GM21390 (cell line): ENCODE data around the gene LRCH4.
"Not testable (repeated sequence)": the region's sequence is repeated elsewhere in the genome, so short reads cannot be mapped to it uniquely, and the experiment has no call there.

Experiments used
- ATAC-seq: cut with Tn5 transposase; IDR thresholded peaks from one replicate; pipeline ENCODE4 v1.9.1; 2021; ENCODE audit not compliant: unreplicated experiment

The LRCH4 gene

DNA sequence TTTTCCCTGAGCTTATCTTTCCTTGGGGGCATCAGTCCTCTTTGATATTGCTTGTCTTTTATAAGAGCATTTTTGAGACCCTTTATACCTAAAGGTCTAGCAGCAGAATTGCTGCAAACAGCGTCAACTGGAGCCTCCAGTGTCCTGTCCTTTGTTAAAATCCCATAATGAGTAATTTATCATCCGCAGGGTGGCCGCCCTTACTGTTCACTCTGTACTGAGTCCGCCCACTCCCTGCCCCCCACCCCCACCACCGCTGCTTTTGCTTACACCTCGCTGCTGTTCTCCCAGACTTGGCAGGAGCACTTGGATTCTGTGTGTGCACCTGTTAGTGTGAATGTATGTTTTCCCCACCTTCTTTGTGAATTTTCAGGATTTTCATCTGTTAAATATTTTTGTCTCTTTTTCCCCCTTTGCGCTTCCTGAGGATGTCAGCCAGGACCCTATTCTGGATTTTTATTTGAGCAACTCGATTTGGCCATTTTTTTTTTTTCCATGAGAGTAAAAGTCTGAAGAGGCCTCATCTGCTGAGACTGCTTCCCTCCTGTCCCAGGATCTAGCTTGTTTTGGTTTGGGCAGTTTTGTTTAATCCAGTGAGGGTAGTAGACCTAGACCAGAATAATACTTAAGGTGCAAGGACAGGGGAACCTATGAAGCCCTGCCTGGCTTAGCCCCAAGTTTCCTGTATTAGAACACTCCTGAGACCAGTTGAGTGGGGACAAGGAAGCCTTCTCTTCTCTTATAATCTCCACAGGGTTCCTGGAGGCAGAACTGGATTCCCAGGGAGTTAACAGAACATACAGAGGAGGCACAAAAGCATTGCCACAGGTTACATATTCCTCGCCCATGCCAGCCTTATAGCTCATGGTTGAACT lies 38.8 kb downstream of the LRCH4 start:
- ATAC-seq = no peak

DNA sequence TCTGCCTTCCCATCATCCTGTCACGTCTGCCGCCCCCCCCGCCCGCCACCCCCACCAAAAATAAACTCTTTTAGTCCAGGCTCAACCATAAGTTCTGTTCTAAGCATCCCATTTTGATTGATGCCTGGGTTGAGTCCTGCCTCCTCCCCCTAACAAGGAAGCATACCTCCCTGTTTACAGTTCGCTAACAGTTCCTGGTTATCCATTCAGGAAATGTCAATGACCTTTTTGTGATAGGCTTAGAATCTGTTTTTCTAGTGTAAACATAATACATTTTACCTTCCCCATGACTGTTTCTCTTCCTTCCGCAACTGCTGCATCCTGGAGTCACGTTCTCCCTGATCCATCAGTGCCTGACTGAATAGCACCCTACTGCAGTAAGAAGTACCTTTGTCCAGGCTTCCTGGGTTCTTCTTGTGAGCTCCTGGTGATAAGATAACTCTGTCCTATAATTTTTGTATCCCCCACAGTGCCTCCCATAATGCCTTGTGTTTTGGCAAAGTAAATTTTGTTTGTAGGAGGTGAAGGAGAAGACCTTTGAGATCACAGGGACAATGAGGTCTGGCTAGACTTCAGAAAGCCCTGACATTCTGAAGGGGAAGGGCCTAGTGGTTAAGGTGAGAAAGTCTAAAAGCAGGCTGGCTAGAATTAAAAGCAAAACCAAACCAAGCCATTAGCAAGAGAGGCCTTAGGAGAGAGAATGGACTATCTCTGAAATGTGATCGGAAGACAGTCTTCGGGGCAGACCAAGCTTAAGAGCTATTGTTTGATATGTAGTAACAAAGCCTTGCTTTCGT lies 39.6 kb downstream of the LRCH4 start:
- ATAC-seq = peak; percentile 42

DNA sequence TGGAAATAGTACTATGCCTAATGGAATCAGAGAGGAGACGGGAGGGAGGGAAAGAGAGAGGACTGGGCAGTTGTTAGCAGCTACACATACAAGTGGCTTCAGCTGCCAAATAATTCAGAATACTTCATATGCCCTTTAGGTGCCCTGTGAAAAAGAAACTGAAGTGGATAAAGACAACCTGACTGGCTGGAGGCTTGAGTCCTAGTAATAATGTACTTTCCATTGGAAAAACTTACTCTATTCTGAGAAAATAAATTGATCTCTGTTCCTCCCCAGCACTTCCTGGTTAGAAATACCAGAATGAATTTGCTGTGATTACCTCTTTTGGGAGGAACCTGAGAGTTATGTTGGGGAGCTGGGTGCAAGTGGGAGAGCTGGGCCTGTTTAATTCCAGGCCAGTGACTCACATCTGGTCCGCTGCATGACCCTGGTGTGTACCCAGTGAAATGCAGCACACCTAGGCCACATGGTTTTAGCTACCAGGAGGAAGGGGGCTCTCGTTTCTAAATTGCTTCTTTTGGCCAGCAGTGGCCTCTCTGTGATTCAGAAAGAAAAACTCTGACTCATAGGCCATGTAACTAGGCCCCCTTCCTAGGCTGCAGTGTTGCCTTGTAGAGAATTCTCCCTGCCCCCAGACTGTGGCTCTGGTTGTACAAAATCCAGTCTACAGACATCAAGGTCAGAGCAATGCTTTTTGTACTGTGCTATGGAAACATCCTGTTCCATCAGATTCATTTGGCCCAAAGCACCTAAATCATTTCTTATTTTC lies 40.4 kb downstream of the LRCH4 start:
- ATAC-seq = peak; percentile 48

DNA sequence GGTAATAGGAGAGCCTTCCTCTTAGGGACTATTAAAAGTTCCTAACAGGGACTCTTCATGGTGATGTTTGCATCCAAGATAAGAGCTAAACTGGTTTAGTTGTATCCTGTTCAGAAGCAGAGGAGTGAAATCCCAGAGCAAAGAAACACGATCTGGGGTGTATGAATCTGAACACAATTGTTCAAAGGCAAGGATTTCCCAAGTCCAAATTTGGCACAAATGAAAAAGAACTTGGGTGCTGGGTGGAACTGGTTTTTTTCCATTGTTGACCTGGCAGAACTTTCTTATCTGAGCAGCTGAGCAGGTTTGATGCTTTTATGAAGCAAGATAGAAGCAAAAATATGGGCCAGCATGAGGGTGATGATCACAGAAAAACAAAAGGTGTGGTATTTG lies 41.0 kb downstream of the LRCH4 start:
- ATAC-seq = no peak

DNA sequence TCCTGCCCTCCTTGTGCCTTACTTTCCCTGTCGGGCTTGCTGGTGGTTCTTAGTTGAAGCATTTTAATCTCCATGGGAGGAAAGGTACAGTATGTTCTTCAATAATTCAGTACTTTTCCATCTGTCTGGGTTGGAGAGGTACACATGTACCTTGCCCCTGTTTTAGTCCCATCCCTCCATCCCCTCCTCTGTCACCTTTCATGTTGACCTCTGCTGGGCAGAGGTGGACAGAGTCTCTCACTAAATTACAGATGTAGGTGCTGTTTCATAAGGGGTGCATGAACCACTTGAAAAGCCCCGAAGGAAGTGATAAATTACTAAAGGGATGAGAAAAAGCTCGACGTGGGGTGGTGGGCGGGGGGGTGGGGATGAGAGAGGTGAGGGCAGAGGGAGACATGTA lies 41.5 kb downstream of the LRCH4 start:
- ATAC-seq = no peak

GRCh38 chr7:100543586-100543985 lies 42.3 kb downstream of the LRCH4 start:
- ATAC-seq = no peak

DNA sequence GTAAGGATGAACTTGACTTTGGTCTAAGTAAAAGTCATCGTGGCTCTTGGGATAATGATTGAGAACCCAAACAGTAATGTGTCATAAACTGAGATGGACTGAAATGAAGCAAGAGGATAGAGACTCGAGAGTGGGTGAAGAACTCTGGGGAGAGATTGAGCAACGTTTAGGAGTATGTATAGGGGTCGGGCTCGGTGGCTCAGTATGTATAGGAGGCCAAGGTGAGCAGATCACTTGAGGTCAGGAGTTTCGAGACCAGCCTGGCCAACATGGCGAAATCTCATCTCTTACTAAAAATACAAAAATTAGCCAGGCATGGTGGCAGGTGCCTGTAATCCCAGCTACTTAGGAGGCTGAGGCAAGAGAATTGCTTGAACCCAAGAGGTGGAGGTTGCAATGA lies 44.6 kb downstream of the LRCH4 start:
- ATAC-seq = not testable (repeated sequence)

DNA sequence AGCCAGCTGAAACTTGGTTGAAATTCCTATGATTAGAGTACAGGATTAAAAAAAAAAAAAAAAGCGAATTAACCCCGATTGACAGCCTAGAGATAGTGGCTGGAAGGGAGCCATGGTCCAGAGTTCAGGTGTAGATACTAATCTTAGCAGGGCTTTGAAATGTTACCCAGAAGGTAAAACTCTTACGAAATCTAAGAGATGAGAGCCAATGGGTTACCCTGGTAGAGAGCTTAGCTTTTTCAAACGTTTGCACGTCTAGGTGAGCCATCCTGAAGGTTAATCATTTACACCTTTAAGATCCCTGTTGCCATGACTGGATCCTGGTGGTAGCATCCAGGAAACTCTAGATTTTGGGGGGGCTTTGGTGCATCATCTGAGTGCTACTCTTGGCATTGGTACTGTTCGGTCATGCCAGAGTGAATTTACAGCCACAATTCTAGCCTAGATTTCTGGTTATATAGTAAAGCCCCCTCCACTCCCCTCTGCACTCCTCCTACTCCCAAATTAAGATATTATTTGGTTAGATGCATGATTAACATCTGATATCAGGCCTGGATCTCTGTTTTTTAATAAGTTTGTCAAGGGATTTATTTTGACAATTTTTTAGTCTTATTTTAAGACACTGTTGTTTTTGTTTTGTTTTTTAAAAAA lies 45.7 kb downstream of the LRCH4 start:
- no peak for ATAC-seq

DNA sequence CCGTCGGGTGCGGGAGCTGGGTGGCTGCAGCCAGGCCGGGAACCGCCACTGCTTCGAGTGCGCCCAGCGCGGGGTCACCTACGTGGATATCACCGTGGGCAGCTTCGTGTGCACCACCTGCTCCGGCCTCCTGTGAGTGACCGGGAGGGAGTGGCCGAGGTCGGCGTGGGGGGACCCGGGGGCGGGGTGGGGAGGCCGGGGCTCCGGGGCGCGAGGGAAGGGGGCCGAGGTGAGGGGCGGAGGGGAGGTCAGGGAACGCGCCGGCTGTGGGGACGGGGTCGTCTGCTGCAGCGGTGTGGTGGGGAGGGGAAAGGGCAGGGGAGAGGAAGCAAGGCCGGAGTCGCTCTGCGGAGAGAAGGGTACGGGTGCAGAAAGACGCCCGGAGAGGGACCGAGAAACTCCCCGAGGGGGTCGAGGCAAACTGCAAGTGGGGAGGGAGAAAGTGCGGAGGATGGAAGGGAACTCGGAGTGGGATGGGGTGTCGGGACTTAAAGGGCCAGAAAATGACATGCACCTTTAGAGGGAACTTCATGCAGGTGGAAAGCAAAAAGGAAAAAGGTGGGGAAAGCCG lies 46.4 kb downstream of the LRCH4 start:
- ATAC-seq = no peak

- ATAC-seq = peak; percentile 95
These were observed 47.1 kb downstream of the LRCH4 start, which contains the start of gene AGFG2 for GRCh38 chr7:100538654-100539435. Gene AGFG2 (plus strand): TSS chr7:100539203. CDS start chr7:100539347, 144 bp downstream.

- ATAC-seq = no peak
These were observed 47.6 kb downstream of the LRCH4 start for GRCh38 chr7:100538348-100538653.

- not testable (repeated sequence) for ATAC-seq
These were observed 49.2 kb downstream of the LRCH4 start for GRCh38 chr7:100536695-100537094.

DNA sequence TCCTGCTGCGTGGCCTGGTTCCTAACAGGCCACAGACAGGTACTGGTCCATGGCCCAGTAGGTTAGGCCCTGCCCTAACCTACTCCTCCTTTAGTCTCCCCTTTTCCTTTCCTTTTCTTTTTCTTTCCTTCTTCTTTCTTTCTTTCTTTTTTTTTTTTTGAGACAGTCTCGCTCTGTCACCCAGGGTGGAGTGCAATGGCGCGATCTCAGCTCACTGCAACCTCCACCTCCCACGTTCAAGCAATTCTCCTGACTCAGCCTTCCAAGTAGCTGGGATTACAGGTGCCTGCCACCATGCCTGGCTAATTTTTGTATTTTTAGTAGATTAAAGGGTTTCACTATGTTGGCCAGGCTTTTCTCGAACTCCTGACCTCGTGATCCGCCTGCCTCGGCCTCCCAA lies 49.9 kb downstream of the LRCH4 start:
- ATAC-seq = not testable (repeated sequence)

GRCh38 chr7:100532165-100533022 lies 53.5 kb downstream of the LRCH4 start:
- ATAC-seq = no peak

DNA sequence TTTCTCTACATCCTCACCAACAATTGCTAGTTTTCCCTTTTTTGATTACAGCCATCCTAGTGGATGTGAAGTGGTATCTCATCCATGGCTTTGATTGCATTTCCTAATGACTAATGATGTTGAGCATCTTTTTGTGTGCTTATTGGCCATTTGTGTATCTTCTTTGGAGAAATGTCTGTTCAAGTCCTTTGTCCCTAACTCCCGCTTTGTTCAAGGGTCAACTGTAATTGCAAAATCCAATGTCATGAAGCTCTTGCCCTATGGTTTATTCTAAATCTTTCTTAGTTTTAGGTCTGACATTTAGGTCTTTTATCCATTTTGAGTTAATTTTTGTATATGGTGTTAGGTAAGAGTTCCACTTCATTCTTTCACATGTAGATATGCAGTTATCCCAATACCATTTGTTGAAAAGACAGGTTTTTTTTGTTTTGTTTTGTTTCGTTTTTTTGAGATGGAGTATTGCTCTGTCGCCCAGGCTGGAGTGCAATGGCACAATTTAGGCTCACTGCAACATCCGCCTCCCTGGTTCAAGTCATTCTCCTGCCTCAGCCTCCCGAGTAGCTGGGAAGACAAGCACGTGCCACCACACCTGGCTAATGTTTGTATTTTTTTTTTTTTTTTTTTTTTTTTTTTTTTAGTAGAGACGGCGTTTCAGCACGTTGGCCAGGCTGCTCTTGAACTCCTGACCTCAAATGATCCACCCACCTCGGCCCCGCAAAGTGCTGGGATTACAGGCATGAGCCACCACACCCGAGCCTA lies 57.6 kb downstream of the LRCH4 start:
- ATAC-seq = not testable (repeated sequence)
